Right lobe of liver (tissue), 4 donors: ENCODE data around the gene AIFM1.

Experiments
- POLR2A ChIP-seq: fragments of 450-650 bp; IDR thresholded peaks from one replicate; pipeline ENCODE4 v1.6.1; 2017; ENCODE audit warnings: antibody characterized with exemption, mild to moderate bottlenecking
- TF ChIP-seq, protein P1 (sequence below), 4 donors: fragments of 200-600 bp in 3 of 4; fragments of 450-650 bp in 1 of 4; IDR thresholded peaks; one replicate each; pipeline versions ENCODE4 v1.5.1 to v1.8.0; 2016 to 2022; ENCODE audit warnings: antibody characterized with exemption in 4 of 4, mild to moderate bottlenecking in 2 of 4
- donor health status: DM: no; HTN: no; CAD: no.
- donor health status: DM: no; HTN: no; CAD: no.
- donor health status: DM: no; HTN: yes; CAD: no.

DNA sequence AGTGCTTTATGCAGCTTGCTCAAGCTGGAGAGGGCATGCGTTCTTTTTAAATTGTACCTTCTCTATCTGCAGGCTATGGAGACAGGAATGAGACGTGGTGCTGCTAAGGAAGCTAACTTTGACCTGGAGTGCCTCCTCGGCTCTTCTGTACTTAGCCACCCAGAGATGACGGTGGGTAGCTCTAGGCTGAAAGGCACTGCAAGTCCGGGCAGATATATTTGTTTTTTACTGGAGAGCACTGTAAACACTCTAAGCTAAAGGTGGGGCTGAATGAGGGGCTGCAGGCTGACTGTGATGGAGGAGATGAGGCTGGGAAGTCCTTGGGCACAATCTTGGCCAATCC, 67.5 kb downstream of the AIFM1 start:
- TF ChIP-seq, protein P1, sequence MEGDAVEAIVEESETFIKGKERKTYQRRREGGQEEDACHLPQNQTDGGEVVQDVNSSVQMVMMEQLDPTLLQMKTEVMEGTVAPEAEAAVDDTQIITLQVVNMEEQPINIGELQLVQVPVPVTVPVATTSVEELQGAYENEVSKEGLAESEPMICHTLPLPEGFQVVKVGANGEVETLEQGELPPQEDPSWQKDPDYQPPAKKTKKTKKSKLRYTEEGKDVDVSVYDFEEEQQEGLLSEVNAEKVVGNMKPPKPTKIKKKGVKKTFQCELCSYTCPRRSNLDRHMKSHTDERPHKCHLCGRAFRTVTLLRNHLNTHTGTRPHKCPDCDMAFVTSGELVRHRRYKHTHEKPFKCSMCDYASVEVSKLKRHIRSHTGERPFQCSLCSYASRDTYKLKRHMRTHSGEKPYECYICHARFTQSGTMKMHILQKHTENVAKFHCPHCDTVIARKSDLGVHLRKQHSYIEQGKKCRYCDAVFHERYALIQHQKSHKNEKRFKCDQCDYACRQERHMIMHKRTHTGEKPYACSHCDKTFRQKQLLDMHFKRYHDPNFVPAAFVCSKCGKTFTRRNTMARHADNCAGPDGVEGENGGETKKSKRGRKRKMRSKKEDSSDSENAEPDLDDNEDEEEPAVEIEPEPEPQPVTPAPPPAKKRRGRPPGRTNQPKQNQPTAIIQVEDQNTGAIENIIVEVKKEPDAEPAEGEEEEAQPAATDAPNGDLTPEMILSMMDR (IDR thresholded peaks at IDR 0.05), result no peak
- no peak for TF ChIP-seq POLR2A
